ENCODE measurements around the gene USP25.

- TF ChIP-seq CTCF (IDR thresholded peaks at IDR 0.05) (no peak), POLR2A (IDR thresholded peaks at IDR 0.05) (no peak)
Measured at GRCh38 chr21:15742694-15743093, 12.9 kb downstream of the USP25 start.
